ENCODE measurements around the gene DET1. TPM values are rescaled to one million over a fixed set of nuclear protein-coding genes. Genes with fewer than 3 reads are reported as not detected.
"Not testable (repeated sequence)": the region's sequence is repeated elsewhere in the genome, so short reads cannot be mapped to it uniquely, and the experiment has no call there.

The DET1 gene
- 9.3 TPM for total RNA-seq

GRCh38 chr15:88546248-88547129 lies at the start of gene DET1:
Gene DET1, minus strand, starts transcription at chr15:88546681. Its CDS starts 14,976 bp downstream, at chr15:88531705.
- intact Hi-C loops (cut with DNase I), result no loop called here
- ATAC-seq (peak; percentile 100), DNase-seq (ENCODE audit: low spot score) (peak; percentile 95)

GRCh38 chr15:88591384-88591783 lies 44.9 kb upstream of the DET1 start:
- DNase-seq (ENCODE audit: low spot score), result no peak
- no peak for ATAC-seq
- intact Hi-C loops (cut with DNase I), result no loop called here

DNA sequence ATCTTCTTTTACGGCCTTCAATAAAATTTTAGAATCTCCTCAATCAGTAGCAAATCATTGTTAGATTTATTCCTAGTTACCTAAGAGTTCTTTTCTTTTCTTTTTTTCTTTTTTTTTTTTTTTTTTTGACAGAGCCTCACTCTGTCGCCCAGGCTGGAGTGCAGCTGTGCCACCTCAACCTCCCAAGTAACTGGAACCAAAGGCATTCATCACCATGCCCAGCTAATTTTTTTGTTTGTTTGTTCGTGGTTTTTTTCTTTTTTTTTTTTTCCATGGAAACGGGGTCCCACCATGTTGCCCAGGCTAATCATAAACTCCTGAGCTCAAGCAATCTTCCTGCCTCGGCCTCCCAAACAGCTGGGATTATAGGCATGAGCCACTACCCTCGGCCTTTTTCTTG lies 44.3 kb upstream of the DET1 start:
- no peak for ATAC-seq

DNA sequence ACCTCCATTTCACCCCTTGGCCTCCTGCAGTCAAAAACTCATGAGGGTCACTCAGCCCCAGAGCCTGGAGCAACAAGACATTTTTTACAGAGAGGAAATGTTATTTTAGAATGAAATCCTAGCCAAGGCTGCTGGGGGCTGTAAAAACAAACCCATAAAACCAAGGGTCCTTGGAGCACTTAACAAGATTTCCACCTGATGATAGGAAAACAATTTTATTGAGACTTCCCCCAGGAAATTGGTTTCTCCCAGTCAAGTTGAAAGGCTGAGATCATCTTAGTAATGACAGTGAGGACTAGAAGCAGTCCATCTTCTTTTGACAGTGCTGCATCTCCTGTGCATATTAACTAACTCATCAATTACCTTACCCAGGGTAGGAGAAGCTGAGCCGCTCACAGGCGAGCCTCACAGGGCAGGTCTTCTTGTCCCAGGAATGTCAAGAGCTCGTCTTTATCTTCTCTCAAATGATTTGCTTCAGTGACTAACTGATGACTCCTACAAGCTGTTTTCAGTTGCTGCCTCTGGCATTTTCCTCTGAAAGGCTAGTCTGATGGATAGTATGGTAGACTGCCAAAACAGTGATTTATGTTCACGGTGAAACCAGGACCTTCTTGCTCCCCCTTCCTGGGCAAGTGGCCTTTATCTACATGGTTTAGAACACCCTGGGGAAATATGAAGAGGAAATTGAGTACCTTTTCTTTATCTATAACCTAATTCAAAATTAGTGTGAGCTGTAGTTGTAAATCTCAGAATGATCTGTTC lies 40.1 kb upstream of the DET1 start:
- DNase-seq (ENCODE audit: low spot score) (no peak), ATAC-seq (no peak)
- intact Hi-C loops (cut with DNase I), result no loop called here

More for the DNA sequence above, 44.3 kb upstream of the DET1 start:
- intact Hi-C loops (cut with DNase I), result no loop called here
- no peak for DNase-seq (ENCODE audit: low spot score)

DNA sequence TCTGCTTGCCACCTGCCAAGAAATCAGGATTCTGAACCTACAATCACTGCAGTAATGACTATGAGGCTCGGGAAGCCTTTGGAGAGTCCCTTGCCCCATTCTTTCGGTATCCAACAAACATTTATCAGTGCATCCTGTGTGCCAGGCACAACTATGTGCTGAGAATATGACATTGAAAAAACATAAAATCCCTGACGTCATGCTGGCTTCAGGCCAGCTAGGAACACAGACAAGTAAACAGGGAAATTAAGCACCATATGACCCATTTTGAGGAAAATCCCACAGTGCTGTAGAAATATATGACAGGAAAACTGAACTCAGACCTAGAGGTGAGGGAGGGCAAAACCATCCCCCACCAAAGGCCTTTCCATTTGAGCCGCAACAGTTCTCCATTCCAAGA lies 34.1 kb upstream of the DET1 start:
- intact Hi-C loops (cut with DNase I), result no loop called here
- ATAC-seq (no peak), DNase-seq (ENCODE audit: low spot score) (no peak)

DNA sequence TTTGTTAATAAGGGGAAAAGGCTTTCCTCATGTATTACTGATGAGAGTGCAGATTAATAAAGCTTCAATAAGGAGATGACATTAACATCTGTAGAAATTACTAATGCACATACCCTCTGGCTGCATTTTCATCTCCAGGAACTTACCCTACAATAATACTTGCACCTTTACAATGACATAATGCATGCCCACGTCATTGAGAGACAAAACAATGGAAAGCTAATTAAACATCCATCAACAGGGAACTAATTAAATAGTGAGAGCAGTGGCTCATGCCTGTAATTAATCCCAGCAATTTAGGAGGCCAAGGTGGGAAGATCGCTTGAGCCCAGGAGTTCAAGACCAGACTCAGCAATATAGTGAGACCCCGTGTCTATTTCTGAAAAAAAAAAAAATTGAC lies 32.8 kb upstream of the DET1 start:
- ATAC-seq, result no peak
- intact Hi-C loops (cut with DNase I), result no loop called here

GRCh38 chr15:88574655-88575054 lies 28.2 kb upstream of the DET1 start:
- intact Hi-C loops (cut with DNase I), result no loop called here
- DNase-seq (ENCODE audit: low spot score) (no peak), ATAC-seq (no peak)

More for the DNA sequence above, 32.8 kb upstream of the DET1 start:
- no peak for DNase-seq (ENCODE audit: low spot score)

GRCh38 chr15:88574077-88574476 lies 27.6 kb upstream of the DET1 start:
- ATAC-seq (no peak), DNase-seq (ENCODE audit: low spot score) (no peak)
- intact Hi-C loops (cut with DNase I), result no loop called here

DNA sequence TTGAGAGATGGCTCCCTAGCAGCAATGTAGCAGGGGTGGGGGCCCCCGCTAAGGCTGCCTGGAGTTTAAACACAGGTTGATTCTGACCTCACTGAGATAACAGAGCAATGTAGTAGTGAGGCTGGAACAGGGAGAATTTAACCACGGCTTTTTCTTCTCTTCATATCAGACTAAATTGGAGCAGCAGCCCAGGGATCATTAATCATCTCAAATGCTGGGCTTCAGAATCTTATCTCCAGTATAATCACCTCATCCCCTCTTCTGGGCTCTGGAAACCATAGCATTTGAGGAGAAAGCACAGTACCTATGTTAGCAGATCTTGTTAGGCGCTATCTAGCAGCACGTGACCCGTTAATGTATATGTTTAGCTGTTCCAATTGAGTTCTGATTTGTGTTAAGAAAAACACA lies 25.4 kb upstream of the DET1 start:
- intact Hi-C loops (cut with DNase I), result no loop called here
- no peak for ATAC-seq

DNA sequence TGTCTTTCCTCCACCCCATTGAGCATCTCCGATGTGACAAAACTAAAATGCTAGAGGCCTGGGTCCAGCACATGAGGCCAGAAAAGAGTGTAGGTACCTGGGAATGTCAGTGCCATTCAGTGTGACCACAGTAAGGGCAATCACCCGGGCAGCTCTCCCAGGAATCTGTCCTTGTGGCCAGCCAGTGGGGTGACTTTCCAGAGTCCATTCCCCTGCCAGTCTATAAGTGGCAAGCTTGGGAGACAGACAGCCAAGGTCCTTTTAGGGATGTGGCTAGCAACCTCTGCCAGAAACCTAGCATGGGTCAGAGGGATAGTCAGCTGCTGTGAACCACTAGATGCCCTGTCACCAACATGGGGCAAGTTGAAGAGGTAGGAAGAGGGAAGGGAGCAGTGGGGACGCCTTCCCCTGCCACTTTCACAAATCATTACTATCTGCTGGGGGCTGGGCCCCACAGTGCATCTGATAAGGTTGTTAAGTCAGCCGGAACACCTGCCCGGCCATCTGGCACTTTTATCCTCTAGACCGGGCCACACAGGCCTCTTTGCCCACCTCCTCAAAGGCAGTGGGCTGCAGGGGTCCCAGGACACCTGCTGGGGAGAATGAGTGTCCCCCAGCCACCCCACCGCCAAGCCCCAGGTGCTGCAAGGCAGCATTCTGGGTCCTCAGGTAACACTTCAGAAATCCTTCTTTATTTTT lies 24.8 kb upstream of the DET1 start:
- intact Hi-C loops (cut with DNase I), result no loop called here
- DNase-seq (ENCODE audit: low spot score) (no peak), ATAC-seq (no peak)

More for the DNA sequence above, 25.4 kb upstream of the DET1 start:
- no peak for DNase-seq (ENCODE audit: low spot score)

- intact Hi-C loops (cut with DNase I), result no loop called here
- DNase-seq (ENCODE audit: low spot score), result no peak
- ATAC-seq, result no peak
These were observed 22.1 kb upstream of the DET1 start for GRCh38 chr15:88568589-88568988.

GRCh38 chr15:88564741-88565140 lies 18.3 kb upstream of the DET1 start:
- intact Hi-C loops (cut with DNase I), result no loop called here
- no peak for ATAC-seq

DNA sequence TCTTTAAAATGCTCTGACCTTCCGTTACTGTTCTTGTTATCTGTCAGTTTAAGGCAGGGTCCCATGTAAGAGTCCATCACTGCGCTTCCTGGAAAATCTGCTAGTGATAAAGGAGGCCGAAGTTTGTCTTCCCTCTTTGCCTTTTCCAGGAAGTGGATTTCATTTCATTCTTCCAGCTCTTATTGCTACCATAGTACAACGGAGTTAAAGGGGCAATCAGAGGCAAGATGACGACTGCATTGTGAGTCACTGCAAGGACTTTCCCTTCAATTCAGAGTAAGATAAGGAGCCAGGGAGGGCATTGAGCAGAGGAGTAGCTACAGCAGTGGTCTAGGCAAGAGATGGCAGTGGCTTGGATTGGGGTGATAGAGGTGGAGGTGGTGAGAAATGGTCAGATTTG lies 17.2 kb upstream of the DET1 start:
- DNase-seq (ENCODE audit: low spot score) (no peak), ATAC-seq (no peak)
- intact Hi-C loops (cut with DNase I), result no loop called here

More at GRCh38 chr15:88564741-88565140, 18.3 kb upstream of the DET1 start:
- no peak for DNase-seq (ENCODE audit: low spot score)

DNA sequence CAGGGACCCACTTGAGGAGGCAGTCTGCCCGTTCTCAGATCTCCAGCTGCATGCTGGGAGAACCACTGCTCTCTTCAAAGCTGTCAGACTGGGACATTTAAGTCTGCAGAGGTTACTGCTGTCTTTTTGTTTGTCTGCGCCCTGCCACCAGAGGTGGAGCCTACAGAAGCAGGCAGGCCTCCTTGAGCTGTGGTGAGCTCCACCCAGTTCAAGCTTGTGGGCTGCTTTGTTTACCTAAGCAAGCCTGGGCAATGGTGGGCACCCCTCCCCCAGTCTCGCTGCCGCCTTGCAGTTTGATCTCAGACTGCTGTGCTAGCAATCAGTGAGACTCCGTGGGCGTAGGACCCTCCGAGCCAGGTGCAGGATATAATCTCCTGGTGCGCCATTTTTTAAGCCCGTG lies 13.1 kb upstream of the DET1 start:
- intact Hi-C loops (cut with DNase I); ATAC-seq; DNase-seq (ENCODE audit: low spot score): not testable (repeated sequence)

GRCh38 chr15:88558026-88558425 lies 11.5 kb upstream of the DET1 start:
- DNase-seq (ENCODE audit: low spot score); ATAC-seq; intact Hi-C loops (cut with DNase I): not testable (repeated sequence)

DNA sequence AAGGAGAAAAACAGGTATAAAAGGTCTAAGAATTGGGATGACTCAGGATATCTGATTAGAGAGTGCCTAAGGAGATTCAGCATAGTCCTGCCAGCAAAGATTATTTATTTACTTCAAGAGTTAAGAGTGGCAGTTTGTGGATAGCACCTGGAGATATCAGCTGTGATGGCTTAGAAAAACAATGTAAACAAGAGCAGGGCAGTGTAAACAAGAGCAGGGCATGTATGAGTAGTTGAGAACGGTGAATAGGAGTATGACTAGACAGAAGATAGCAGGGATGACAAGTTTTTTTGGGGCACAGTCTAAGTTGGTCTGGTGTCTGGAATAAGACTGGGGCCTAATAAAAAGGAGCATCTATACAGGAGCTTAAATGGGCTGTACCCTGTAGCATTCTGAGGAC lies 1.5 kb upstream of the DET1 start:
- ATAC-seq; DNase-seq (ENCODE audit: low spot score); intact Hi-C loops (cut with DNase I): not testable (repeated sequence)

DNA sequence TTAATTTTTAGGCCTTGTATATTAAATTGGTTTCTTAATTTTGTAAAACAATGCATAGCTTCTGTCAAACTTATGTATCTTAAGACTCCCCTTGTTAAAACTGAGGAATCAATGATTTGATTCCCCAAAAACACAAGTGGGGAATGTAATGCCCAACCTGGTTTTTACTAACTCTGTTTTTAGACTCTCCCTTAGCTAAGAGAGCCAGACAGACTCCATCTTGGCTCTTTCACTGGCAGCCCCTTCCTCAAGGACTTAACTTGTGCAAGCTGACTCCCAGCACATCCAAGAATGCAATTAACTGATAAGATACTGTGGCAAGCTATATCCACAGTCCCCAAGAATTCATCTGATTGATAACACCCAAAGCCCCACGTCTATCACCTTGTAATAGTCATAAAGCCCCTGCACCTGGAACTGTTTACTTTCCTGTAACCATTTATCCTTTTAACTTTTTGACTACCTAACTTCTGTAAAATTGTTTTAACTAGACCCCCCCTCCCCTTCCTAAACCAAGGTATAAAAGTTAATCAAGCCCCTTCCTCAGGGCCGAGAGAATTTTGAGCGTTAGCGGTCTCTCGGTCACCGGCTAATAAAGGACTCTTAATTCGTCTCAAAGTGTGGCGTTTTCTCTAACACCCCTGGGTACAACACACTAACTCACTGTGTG lies 768 bp downstream of the DET1 start:
- DNase-seq (ENCODE audit: low spot score); ATAC-seq; intact Hi-C loops (cut with DNase I): not testable (repeated sequence)

DNA sequence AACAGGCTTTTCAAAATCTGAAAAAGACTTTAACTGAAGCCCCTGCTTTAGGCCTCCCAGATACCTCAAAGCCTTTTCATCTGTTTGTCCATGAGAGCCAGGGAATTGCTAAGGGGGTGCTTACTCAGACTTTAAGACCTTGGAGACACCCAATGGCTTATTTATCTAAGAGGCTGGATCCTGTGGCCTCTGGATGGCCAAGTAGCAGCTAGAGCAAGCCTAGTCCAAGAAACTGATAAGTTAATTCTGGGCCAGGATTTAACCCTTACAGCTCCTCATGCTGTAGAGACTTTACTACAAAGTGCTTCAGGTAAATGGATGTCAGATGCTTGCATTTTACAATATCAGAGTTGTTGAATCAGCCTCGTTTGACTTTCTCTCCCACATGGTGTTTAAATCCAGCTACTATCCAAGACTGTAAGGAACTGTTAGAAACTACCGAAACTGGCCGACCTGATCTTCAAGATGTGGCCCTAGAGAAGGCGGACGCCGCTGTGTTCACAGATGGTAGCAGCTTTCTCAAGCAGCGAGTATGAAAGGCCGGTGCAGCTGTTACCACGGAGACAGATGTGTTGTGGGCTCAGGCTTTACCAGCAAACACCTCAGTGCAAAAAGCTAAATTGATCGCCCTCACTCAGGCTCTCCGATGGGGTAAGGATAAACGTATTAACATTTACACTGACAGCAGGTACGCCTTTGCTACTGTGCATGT lies 3.3 kb downstream of the DET1 start:
- intact Hi-C loops (cut with DNase I), result no loop called here
- no peak for ATAC-seq
- no peak for DNase-seq (ENCODE audit: low spot score)

All from sciatic nerve (tissue), 2 donors.